ENCODE measurements around the gene LRRC25.
A peak's percentile ranks its signal among the peaks of the same experiment; 100 is the strongest.

The LRRC25 gene

GRCh38 chr19:18425515-18426415 is 28.3 kb upstream of the LRRC25 start:
- no peak for DNase-seq (ENCODE audit: low read depth, low spot score)
- no peak overlapping the region for H3K27ac ChIP-seq

GRCh38 chr19:18424890-18425514 is 27.6 kb upstream of the LRRC25 start:
- no peak overlapping the region for H3K27ac ChIP-seq
- DNase-seq (ENCODE audit: low read depth, low spot score), result no peak

GRCh38 chr19:18424122-18424889 is 26.9 kb upstream of the LRRC25 start:
- no peak for DNase-seq (ENCODE audit: low read depth, low spot score)
- H3K27ac ChIP-seq, result no peak overlapping the region

GRCh38 chr19:18423258-18424020 is 26.0 kb upstream of the LRRC25 start:
- no peak for DNase-seq (ENCODE audit: low read depth, low spot score)
- no peak overlapping the region for H3K27ac ChIP-seq

GRCh38 chr19:18422530-18423191 is 25.2 kb upstream of the LRRC25 start:
- DNase-seq (ENCODE audit: low read depth, low spot score), result no peak
- H3K27ac ChIP-seq, result no peak overlapping the region

- DNase-seq (ENCODE audit: low read depth, low spot score), result no peak
- H3K27ac ChIP-seq, result no peak overlapping the region
Observed at GRCh38 chr19:18421371-18421959, 24.0 kb upstream of the LRRC25 start.

- no peak overlapping the region for H3K27ac ChIP-seq
- no peak for DNase-seq (ENCODE audit: low read depth, low spot score)
Observed at GRCh38 chr19:18420930-18421329, 23.5 kb upstream of the LRRC25 start.

GRCh38 chr19:18419699-18420460 is 22.5 kb upstream of the LRRC25 start:
- H3K27ac ChIP-seq, result peak overlapping the region; percentile 28
- no peak for DNase-seq (ENCODE audit: low read depth, low spot score)

- no peak for DNase-seq (ENCODE audit: low read depth, low spot score)
- peak within 1 kb of the TSS; percentile 28 for H3K27ac ChIP-seq
Observed at GRCh38 chr19:18419195-18419698, 21.8 kb upstream of the LRRC25 start, which contains the start of gene SSBP4. SSBP4 (plus strand) TSS chr19:18419398; CDS start chr19:18419649, 251 bp downstream.

- peak overlapping the region; percentile 28 for H3K27ac ChIP-seq
- DNase-seq (ENCODE audit: low read depth, low spot score), result no peak
Observed at GRCh38 chr19:18418483-18419194, 21.2 kb upstream of the LRRC25 start.

GRCh38 chr19:18418029-18418482 is 20.6 kb upstream of the LRRC25 start:
- no peak for DNase-seq (ENCODE audit: low read depth, low spot score)
- peak overlapping the region; percentile 40 for H3K27ac ChIP-seq

- H3K27ac ChIP-seq, result peak overlapping the region; percentile 40
- DNase-seq (ENCODE audit: low read depth, low spot score), result no peak
Observed at GRCh38 chr19:18417250-18418028, 20.0 kb upstream of the LRRC25 start.

GRCh38 chr19:18416778-18417249 is 19.4 kb upstream of the LRRC25 start:
- H3K27ac ChIP-seq, result peak overlapping the region; percentile 40
- DNase-seq (ENCODE audit: low read depth, low spot score), result no peak

- H3K27ac ChIP-seq, result no peak overlapping the region
- DNase-seq (ENCODE audit: low read depth, low spot score), result no peak
Observed at GRCh38 chr19:18415178-18415867, 17.9 kb upstream of the LRRC25 start.

- H3K27ac ChIP-seq, result no peak overlapping the region
- DNase-seq (ENCODE audit: low read depth, low spot score), result no peak
Observed at GRCh38 chr19:18414504-18415177, 17.2 kb upstream of the LRRC25 start.
